HG02798 (cell line): ENCODE data around the gene ASCC1.

Source experiments
- ATAC-seq: cut with Tn5 transposase; IDR thresholded peaks from one replicate; pipeline ENCODE4 v1.9.1; 2021; ENCODE audit warnings: mild to moderate bottlenecking; ENCODE audit not compliant: unreplicated experiment, poor library complexity

The ASCC1 gene

GRCh38 chr10:72058989-72059842 is 156.9 kb downstream of the ASCC1 start:
- ATAC-seq: no peak

- ATAC-seq: no peak
Measured at GRCh38 chr10:72058347-72058898, 157.7 kb downstream of the ASCC1 start.

- ATAC-seq: no peak
Measured at GRCh38 chr10:72056932-72057751, 158.9 kb downstream of the ASCC1 start.

GRCh38 chr10:72056113-72056512 is 160.0 kb downstream of the ASCC1 start:
- no peak for ATAC-seq

GRCh38 chr10:72053690-72054089 is 162.4 kb downstream of the ASCC1 start:
- ATAC-seq: no peak

- no peak for ATAC-seq
Measured at GRCh38 chr10:72050873-72051272, 165.2 kb downstream of the ASCC1 start.

- ATAC-seq: no peak
Measured at GRCh38 chr10:72049969-72050781, 165.9 kb downstream of the ASCC1 start.

GRCh38 chr10:72049472-72049871 is 166.6 kb downstream of the ASCC1 start:
- no peak for ATAC-seq

GRCh38 chr10:72048450-72049124 is 167.5 kb downstream of the ASCC1 start:
- peak; percentile 72 for ATAC-seq
